ENCODE results near the gene DIP2A. TPM values are rescaled to one million over a fixed set of nuclear protein-coding genes. Genes with fewer than 3 reads are reported as not detected.

DIP2A gene
- total and polyA plus RNA-seq, 2 of the 8 experiments (the other 6 are each of a cell fraction or from before 2014, with no cell fraction given): 16.0 to 27.1 TPM

DNA sequence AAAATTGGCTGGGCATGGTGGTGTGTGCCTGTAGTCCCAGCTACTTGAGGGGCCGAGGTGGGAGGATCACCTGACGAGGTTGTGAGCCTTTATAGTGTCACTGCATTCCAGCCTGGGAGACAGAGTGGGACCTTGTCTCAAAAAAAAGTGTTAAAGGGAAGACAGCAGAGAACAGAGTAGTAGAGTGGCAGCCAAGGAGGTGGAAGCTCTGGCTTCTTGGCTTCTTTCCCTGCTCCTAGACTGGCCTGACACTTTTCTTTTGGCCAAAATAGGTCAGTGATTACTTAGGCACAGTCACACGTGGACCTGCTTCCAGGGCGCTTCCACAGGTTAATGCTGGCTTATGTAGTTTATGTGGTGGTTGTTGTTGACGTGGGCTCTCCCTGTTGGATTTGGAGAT is 3.2 kb downstream of the DIP2A start:
- Histone ChIP-seq H3K23me2 (ENCODE audit: low read depth, low read length) (peaks cover 8% of the 10 kb centered on the region), H3K9ac (replicated peaks in 1 of 4; ENCODE audit: extremely low read depth in 1 of 4, low read depth in 3 of 4, low read length in 3 of 4) (no peak overlapping the region; a peak in 1 of 7 replicates), H4K91ac (replicated peaks; ENCODE audit: insufficient read length, low read length) (no peak overlapping the region), H2AK5ac (ENCODE audit: low read depth, low read length) (no peak overlapping the region), H3K4me3 (ENCODE audit: extremely low read depth in 1 of 4, insufficient read depth in 2 of 4, low read depth in 3 of 4, low read length in 4 of 4) (no peak overlapping the region), H3K79me1 (ENCODE audit: low read depth, low read length) (peaks cover 12% of the 10 kb centered on the region; the same call in 1 of the 2 replicates), H3K18ac (ENCODE audit: extremely low read depth, low read length) (no peak overlapping the region), H3K36me3 (ENCODE audit: control insufficient read depth in 2 of 4, insufficient read depth in 4 of 4, low read length in 3 of 4) (peaks cover 0 to 10% (median 0%) of the 10 kb centered on the region in 4 experiments; a peak in 1 of 8 replicates), H4K5ac (ENCODE audit: insufficient read length, low read depth, low read length) (no peak overlapping the region), H2BK120ac (replicated peaks; ENCODE audit: low read depth, low read length) (no peak overlapping the region), H3K4me2 (ENCODE audit: insufficient read depth in 1 of 2, low read depth in 2 of 2, low read length in 2 of 2) (no peak overlapping the region), H3K27ac (ENCODE audit: low read depth, low read length) (no peak overlapping the region), H3K4ac (replicated peaks; ENCODE audit: insufficient read length, low read depth, low read length) (no peak overlapping the region), H2BK15ac (ENCODE audit: low read length) (no peak overlapping the region), H3K23ac (ENCODE audit: insufficient read length) (no peak overlapping the region), H4K8ac (ENCODE audit: extremely low read depth, insufficient read depth, low read length) (no peak overlapping the region), H2AFZ (ENCODE audit: low read length) (no peak overlapping the region), H3K14ac (ENCODE audit: insufficient read length) (no peak overlapping the region), H3K56ac (replicated peaks; ENCODE audit: insufficient read length, low read depth, low read length) (no peak overlapping the region), H2BK5ac (ENCODE audit: low read depth, low read length) (no peak overlapping the region), H2BK20ac (ENCODE audit: low read length) (no peak overlapping the region), H3K27me3 (replicated peaks in 1 of 4; ENCODE audit: control insufficient read depth in 3 of 4, extremely low read depth in 1 of 4, insufficient read depth in 3 of 4, low read length in 3 of 4) (no peaks in the 10 kb centered on the region), H4K20me1 (replicated peaks in 1 of 2; ENCODE audit: control insufficient read depth in 1 of 2, insufficient read depth in 2 of 2, low read length in 2 of 2) (peaks cover 0 to 6% of the 10 kb centered on the region in 2 experiments), H3K4me1 (replicated peaks in 1 of 4; ENCODE audit: control insufficient read depth in 3 of 4, insufficient read depth in 4 of 4, low read length in 3 of 4) (peaks cover 0 to 6% (median 2%) of the 10 kb centered on the region in 4 experiments; a peak in 4 of 7 replicates), H3K9me3 (ENCODE audit: insufficient read depth in 2 of 2, low read depth in 1 of 2, low read length in 1 of 2) (no peaks in the 10 kb centered on the region), H2BK12ac (ENCODE audit: low read depth, low read length) (no peak overlapping the region), H3K79me2 (ENCODE audit: control insufficient read depth in 1 of 2, insufficient read depth in 2 of 2, low read length in 2 of 2) (peaks cover 0 to 46% of the 10 kb centered on the region in 2 experiments; a peak in 2 of 4 replicates)
- CTCF ChIA-PET (ENCODE audit: partially characterized antibody): interaction anchor here (1.2 kb wide), 1 partner anchor 9 kb away, joined by 5 read pairs; no protein-coding TSS in a partner anchor
- 87% methylated on average over 5 of the region's 5 CpGs; no CpG with 5 or more reads in 1 of the 2 experiments for WGBS, 2 experiments (ENCODE audit: extremely low coverage in 1 of 2, insufficient coverage in 1 of 2, insufficient read length in 1 of 2, insufficient replicate concordance in 2 of 2, low coverage in 1 of 2, low lambda C conversion rate in 2 of 2, missing lambda C conversion rate in 1 of 2)
- FAIRE-seq (no peak), DNase-seq (ENCODE audit: low read depth in 1 of 2, low spot score in 2 of 2) (no peak)
- POLR2A ChIA-PET (ENCODE audit: partially characterized antibody): interaction anchor here (1.0 kb wide), 1 partner anchor 14 kb away, joined by 3 read pairs; no protein-coding TSS in a partner anchor
- TF ChIP-seq SP4 (IDR thresholded peaks at IDR 0.05; ENCODE audit: low read length) (no peak), POU5F1 (IDR thresholded peaks at IDR 0.05; ENCODE audit: low read depth, low read length) (no peak), TEAD4 (IDR thresholded peaks at IDR 0.05; ENCODE audit: low read depth, low read length) (no peak)
